ENCODE measurements around the gene ROBO2.

The ROBO2 gene

DNA sequence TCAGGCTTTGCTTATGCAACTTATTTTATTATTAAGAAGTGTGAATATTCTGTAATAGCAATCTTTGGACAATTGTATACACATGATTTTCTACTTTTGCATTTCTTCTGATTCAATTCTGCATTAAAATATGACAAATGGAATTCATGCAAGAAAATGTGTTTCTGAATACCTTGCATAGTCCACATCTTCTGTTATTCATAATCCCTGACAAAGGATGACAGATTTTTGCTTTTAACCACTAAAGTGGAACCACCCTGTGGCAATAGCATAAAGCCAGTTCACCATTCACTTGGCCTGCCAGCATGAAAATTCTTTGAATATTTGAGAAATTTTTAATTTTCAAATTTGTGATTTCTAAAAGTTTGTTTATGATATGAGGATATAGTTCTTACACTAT lies 397.0 kb downstream of the ROBO2 start:
- DNase-seq: no peak

DNA sequence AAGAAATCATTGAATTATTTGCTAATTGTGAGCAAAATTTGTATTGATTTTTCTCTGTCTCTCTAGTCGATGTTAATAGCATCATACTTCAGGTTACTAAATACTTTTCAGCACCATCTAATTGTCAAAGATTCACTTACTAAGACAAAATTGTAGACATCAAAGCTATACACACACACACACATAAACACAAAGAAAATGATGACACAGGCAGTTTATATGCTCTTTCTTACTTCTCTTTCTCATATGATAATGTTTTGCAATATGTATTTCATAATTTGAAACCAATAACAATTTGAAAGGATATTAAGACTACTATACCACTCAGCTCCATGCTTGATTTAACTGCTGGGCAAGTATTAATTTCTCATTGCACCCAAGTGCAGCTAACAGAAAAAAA lies 406.2 kb downstream of the ROBO2 start:
- DNase-seq: no peak

DNA sequence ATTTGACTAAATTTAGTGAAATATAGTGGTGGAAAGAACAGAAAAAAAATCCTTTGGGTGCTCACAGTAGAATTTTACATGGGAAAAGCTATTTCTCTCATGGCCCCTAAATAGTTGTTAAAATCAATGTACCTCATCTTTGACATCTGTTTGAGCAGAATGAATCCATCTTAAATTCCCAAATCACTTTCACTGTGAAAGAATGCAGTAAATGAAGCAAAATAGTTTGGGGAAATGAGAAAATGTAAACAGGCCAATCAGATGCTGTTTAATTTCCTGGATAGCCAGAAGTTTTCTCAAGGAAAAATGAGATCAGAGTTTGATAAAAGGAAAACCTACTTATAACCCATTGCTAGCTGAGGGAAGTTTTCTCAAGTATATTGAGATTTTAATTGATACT lies 406.9 kb downstream of the ROBO2 start:
- DNase-seq: no peak

DNA sequence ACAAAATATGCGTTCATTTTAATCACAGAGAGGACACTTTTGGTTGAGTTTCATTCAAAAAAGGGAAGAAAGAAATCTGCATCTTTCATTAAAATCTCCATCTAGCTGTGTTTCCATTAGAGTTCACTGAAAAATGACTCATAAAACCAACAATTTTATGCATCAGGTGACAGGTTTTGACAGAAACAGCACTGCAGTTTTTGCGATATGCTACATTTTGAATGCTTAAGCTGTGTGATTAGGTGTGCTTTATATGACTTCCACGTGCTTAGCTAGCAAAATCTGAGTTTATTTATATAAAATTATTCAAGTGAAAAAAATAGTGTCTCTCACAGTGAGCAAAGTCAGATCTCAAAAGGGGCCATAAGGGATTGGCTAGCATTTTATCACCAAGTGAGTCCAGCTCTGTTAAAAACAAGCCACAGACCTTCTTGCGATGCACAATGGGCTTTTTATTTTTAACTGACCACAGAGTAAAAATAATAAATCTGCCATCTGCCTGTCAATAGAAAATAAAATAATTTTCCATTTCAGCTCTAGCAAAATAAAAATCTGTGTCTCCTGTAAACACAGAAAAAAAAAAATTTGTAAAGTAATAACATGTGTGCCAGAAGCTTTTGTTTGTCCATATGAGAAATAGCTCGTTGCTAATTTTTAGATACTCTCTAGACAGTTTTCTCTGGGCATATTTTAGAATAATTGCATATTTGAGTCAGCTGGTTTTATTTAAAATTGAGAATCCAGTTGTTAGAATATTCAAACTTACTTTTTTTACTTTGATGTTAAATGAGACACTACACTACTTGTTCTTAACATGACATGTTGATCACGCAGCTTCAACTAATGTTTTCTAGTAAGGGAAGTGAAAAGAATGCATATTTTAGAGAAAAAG lies 409.8 kb downstream of the ROBO2 start:
- no peak for DNase-seq

DNA sequence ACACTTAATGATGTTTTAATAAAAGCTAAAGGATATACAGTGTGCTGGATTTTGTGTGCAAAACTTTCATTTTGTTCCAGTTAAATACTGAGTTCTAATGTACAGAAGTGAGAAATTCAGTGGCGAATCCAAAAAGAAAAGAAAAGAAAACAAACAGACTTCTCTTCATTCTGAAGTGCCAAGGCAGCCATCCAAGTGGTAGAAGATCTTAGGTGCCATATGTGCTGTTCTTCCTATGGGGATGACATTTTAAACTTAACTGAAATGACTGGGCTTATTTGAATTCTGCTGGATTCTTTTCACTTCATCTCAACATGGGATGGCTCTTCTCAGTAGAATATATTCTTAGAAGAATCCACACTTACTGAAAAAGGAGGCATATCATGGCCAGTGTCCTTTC lies 416.5 kb downstream of the ROBO2 start:
- no peak for DNase-seq

DNA sequence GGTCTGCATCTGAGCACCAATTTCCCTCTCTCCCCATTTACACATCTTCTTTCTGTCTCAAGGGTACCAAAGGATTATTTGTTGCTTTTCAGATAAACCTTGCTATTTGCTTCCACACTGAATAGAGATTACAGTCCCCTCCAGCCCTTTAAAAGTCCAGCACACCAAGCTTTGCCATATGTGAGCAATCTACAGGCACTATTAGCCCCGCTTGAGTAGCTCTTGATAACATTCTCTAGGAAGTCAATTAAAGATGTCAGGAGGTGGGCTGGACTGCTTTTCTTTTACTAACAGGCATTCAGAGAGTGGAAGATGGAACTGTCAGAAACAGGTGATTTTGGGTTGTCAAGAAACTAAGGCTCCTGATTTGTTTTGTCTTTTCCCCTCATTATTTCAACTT lies 417.0 kb downstream of the ROBO2 start:
- no peak for DNase-seq

DNA sequence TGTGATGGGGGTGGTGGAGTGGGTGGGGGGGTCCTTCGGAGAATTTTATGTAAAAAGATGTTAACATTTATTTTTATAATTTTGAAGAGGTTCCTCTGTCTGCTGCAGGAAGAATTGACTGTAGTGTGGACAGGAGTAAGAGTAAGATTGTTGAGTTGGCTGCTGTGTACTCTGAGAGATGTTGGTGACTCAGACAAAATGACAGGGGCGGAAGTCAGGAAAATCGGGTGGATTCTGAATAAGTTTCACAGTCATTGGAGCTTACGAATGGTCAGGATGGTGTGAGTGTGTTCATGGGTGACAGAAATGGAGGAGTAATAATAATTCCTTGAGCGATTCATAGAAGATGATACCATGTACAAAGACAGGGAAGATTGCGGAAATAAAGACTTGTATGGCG lies 420.0 kb downstream of the ROBO2 start:
- no peak for DNase-seq

DNA sequence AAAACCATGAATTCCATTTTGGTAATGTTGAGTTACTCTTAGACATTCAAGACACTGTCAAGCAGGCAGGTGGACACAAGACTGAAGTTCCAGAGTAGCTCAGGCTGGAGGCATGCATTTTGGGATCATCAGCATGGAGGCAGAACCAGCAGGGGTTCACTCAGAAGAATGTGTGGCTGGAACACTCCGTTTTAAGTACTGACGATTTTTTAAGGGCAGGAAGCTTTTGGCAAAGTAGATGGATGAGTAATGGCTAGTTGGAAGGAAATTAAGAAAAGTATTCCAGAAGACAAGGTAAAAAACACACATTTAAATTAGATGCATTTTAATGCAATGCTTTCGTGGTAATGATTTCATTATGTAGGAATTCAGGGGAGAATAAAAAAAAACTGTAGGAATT lies 420.4 kb downstream of the ROBO2 start:
- no peak for DNase-seq

DNA sequence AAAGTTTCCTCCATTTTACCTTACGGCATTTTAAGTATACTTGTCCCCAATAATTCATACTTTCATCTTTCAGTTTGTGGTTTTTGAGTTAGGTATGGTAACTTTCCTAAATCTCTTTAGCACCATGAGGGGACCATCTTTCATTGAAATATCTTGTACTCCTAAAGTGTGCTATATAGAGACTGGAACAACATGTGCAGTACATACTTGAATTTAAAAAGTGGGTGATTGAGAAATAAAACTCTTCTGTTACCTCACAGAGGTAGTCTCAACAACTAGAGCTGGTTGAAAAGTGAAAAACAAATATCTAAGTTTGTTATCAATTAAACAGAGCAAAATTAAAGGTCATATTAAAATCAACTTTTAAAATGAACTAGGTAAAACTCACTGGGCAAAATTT lies 423.1 kb downstream of the ROBO2 start:
- no peak for DNase-seq

DNA sequence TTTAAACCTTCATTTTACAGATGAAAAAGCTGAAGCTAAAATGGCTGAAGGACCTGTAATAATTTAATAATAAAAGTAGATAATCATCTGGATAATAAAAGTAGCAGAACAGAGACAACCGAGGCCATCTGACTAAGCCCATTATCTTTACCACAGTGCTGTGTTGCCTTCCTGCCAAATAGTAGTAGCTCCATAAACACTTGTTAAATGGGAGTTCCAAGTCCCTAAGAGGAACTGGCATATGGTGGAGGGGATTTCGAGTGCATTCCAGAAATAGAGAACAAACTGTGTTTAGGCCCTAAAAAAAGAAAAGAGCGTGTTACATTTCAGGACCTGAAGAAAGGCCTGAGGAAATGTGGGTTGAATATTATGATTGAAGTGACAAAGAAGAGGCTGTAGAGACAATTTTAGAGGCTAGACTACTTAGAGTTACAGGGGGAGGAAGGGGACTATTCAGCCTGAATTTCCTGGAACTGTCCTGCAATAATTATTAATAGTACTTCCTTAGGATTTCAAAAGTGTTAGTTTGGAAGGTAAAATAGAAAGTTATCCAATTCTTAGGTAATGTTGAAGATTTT lies 424.3 kb downstream of the ROBO2 start:
- no peak for DNase-seq

DNA sequence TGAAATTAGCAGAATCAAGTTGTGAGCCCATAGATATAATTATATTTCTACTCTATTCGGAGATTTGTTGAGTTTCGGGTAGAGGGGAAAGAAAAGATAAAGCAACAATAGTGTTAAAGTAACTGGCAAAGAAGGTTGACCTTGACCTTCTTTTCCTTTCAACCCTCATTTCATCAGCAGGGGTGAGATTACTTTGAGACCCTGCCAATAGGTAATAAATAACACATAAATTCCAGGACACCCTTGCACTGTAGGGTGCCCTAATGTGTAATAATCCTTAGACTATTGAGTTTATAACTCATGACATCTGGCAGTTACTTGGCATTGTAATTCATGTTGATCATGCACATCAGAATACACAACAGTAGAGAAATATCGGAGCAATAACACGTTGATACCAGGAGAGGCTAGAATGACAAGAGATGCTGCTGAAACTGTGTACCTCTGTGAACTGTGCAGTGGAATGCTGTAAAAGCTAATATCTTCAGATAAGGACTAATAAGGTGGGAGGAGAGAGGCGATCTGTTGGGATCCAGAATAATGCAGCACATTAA lies 426.7 kb downstream of the ROBO2 start:
- DNase-seq: no peak

DNA sequence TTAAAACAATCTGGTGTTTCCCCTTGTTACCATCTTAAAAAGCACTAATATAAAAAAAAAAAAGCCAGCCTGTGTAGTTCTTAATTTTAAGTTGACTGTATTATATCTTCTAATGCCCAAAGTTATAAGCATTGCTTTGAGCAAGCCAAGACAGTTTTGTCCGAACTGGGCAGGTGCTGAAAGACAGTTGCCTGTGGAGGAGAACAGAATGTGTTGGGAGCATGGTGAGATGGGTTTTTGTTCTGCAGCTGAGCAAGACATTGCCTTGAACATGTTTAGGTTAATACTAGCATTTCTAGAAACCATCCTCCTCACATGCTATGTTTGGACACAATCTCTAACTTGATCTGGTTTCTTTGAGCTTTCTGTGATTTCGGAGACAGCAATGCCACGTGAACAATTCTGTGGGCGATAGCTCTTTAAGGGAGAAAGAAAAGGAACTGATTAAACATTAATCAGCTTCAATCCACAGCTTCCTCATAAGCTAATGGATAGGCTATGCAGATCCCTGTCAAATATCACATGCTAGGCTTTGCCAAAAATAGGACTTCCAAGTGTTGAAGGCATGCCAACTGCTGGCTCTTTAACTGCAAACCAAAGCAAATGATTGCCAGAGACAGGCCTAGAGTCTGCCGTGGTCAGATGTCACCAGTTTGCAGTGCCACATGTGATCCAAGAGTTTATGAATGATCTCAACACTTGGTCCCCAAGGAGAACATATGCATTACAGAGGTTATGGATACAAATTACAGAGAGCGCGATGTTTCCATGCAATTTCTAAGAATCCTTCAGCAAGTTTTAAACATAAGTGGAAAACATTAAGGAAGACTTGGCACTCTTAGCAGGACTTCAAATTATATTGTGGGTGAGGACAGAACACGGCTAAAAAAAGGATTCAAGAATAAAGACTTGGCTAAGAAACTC lies 428.1 kb downstream of the ROBO2 start:
- no peak for DNase-seq

DNA sequence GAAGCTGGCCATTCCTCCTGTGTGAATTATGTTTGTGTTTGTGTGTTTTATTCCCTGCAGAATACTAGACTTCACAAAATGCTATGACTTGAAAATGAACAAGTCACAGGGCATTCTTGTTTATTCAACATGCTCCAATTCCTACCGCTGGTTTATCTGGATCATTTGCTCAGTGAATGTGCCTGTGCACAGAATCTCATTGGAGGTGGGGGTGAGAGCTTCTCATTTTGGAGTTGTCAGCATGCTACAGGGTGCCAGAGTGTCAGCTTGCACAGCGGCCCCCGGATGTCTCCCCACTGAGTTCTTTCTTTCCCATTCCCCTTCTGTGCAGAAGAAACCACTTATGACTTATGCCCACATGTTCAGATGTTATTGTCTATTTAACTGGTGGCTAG lies 428.7 kb downstream of the ROBO2 start:
- DNase-seq: no peak

DNA sequence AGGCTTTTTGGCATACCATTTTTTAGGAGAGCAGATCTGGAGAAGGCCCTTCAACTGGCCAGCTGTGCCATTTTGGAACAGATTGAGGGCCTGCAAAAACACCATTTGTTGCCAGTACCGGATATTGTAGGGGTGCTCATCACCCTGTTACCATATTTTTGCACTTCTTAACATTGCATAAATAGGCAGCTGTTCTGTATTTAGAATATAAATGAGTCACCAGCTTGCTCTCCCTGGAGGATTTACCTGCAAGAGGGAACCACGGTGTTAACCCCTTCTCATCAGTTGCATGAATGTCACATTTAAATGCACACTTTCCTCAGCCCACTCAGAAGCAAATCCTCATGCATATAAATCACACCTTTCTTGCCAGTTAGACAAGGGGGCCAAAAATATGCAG lies 435.6 kb downstream of the ROBO2 start:
- no peak for DNase-seq

DNA sequence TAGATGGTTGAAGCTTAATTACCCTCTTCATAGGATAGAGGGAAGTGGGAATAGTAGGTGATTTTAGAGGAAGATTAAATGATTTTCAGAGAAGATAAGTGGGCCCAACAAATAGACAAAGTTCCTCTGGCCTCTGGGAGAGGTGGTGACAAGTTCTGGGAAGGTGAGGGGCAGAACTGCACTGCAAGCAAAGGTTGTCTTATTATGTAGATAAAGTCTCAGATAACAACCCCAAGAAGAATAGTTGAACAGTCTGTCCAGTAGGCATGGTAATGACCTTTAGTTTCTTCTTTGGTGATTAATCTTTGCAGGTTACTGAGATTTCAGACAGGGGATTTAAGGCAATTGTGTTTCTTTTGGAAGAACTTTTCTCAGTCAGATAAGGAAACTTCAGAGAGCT lies 439.1 kb downstream of the ROBO2 start:
- DNase-seq: no peak

DNA sequence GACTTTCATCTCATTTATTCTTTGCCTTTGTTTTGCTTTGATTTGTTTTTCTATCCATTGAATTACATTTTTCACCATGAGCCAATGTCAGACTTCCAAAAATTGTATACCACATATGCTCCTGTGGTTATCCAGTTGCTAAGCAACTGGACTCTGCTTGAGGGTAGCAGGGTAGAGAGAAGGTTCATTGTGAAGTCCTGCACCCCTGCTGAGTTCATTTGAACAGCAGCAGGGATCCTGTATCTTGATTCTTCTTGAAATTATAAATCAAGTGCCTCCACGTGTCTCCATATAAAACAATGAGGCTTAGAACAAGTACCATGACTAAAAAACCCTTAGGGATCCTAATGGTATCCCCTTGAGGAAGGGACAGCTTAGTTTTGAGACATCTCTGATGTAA lies 449.3 kb downstream of the ROBO2 start:
- DNase-seq: no peak

DNA sequence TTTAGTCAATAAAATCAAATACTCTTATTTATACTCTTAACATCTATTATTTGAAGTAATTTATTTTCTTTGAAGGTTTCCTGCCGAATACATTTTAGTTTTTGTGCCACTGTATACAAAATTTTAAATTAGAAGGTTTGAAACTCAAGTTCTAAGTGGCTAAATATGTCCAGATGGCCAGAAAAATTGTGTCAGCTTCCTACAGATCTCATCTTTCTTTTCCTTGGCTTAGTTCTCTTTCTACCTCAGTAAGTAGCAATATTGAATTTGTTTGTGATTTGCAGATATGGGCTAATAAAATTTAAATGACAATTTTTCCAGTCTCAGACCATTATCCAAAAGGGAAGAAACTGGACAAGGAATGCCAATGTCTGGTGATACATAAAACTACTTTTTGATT lies 452.1 kb downstream of the ROBO2 start:
- DNase-seq: no peak

DNA sequence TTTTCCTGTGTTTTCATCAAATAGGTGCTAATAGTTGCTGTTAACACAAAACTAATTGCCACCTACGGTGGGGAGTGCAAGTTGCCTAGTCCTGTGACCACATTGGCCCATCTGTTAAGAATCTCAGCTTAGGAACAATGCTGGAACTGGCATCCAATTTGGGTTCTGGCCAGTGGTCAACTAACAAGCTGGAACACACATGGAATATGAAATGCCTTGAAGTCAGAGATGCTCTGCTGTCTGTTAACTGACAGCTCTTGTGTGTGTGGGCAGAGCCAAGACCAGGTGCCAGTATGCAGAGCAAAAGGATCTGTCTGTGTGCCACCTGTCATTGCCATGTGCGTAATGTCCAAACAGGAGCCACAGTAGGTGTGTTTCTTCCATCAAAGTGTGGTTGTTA lies 460.8 kb downstream of the ROBO2 start:
- no peak for DNase-seq

DNA sequence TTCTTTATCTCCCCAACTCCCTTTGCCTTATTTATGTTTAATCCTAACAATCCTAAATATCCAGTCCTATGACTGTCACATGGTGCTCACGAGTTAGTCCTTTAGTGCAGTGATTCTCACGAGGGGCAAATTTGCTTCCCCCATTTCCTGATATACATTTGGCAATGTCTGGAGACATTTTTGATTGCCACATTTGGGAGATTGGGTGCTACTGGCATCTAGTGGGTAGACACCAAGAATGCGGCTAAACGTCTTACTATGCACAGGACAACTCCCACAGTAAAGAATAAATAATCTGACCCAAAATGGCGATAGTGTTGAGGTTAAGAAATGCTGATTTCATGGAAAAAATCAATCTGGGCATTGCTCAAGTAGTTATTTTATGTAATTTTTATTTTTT lies 466.5 kb downstream of the ROBO2 start:
- DNase-seq: no peak

DNA sequence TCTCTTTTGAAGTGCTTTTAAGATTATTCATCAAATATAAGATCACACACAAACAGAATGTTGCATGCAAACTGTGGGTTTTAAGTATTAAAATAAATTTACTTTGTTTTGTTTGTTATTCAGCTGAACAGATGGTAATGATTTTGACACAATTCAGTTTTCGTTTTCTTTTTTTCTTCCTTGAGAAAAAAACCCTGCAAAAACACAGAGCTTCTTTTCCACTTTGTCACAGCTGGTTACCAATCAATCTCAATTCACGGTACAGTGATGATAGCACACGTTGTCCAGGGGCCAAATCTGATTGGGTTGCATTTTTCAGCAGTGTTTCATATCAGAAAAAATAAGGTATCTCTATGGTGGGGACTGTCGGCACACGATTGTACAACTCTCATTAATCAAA lies 473.6 kb downstream of the ROBO2 start:
- DNase-seq: no peak

DNA sequence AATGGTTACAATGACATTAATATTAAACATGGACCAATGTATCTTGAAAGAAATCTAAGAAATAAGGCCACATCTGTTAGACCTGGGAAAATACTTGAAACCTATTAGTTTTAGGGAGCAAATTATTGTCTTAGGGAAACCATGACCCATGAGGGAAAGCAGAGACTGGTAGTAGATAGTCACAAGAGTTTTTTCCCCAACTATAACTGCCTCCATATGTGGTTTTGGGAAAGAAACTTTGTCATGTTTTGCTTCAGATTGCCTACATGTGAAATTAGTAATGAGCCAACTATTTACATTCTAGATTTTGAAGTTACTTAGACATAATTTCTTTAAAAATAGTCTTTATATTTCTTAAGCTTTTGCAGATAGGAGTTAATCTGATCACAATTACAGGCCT lies 474.9 kb downstream of the ROBO2 start:
- no peak for DNase-seq

DNA sequence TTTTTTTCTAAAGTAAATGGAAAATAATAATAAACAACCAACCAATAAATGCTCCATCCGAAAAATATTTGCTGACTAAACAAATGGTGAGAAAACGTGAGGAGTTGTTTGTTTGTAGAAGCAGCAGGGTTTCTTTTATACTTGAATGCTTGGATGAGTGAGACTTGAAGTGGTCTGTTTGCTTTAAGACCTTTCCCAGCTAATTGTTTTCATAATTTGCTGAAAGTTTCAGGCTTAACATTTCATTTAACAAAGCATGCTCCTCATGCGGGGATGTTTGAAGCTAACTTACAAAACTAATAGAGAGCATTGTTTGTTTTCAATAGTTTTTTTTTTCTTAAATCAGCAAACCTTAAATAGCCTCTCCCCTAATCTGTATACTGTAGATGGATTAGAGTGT lies 484.6 kb downstream of the ROBO2 start:
- no peak for DNase-seq

DNA sequence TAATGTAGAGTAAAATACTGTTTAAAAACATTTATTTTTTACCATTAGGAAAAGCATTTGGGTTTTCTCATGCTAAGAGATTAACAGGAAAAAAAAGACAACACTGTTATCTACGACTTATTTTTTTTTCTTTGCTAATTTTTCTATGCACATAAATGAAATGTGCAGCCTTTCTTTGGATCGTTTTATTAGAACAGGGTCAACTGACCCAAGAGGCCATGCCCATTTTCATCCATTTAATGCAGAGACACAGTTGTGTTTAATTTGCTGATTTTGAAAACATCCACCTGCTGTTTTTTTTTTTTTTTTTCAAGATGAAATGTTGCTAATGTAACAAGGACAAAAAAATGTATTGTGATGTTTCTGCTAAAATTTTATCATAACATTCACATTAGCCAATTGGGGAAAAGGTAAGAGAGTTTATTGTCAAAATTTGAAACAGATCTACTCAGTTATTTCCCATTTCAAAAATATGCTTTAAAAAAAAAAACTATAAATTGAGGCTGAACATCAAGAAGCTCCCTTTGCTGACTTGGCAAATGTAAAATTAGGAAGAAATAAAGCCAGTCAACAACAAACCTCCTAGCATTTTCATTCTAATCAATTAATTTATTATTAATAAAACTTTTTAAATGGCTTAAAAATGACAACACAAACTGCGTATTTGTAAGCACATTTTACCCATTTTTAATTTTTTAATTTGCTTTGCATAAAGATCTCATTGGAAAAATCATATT lies 485.2 kb downstream of the ROBO2 start:
- no peak for DNase-seq

Data from CD4-positive, alpha-beta T cell treated with Interleukin-10 for 1 hour (primary cell).